Hepatocyte (in vitro differentiated cells): ENCODE measurements around the gene LSM6. TPM values are rescaled to one million over a fixed set of nuclear protein-coding genes. Genes with fewer than 3 reads are reported as not detected.
A peak's percentile ranks its signal among the peaks of the same experiment; 100 is the strongest.

ENCODE experiments used
- DNase-seq: peaks from one replicate; pipeline ENCODE4 v3.0.0-alpha.2; 2016; ENCODE audit warnings: low spot score
- H2AFZ ChIP-seq: fragments of 200-600 bp; sonication (generic); 2 replicates; pipeline ENCODE4 v1.6.0; 2016; ENCODE audit warnings: antibody characterized with exemption, mild to moderate bottlenecking
- H3K27ac ChIP-seq: fragments of 200-600 bp; sonication (generic); 2 replicates; pipeline ENCODE4 v1.5.1; 2016; ENCODE audit warnings: mild to moderate bottlenecking
- H3K27me3 ChIP-seq: fragments of 200-600 bp; sonication (generic); 2 replicates; pipeline ENCODE4 v1.6.1; 2016
- H3K36me3 ChIP-seq: fragments of 200-600 bp; sonication (generic); replicated peaks from 2 replicates; pipeline ENCODE4 v1.5.1; 2016; ENCODE audit warnings: low read depth; ENCODE audit not compliant: insufficient read depth
- H3K4me1 ChIP-seq: fragments of 200-600 bp; sonication (generic); 2 replicates; pipeline ENCODE4 v1.5.1; 2016; ENCODE audit warnings: mild to moderate bottlenecking, moderate library complexity; ENCODE audit not compliant: insufficient read depth
- H3K4me2 ChIP-seq: fragments of 200-600 bp; sonication (generic); 2 replicates; pipeline ENCODE4 v1.6.0; 2016
- H3K4me3 ChIP-seq: fragments of 200-600 bp; sonication (generic); 2 replicates; pipeline ENCODE4 v1.5.1; 2016; ENCODE audit warnings: mild to moderate bottlenecking
- H3K79me2 ChIP-seq: fragments of 200-600 bp; sonication (generic); 2 replicates; pipeline ENCODE4 v1.6.0; 2017; ENCODE audit warnings: mild to moderate bottlenecking
- H3K9me2 ChIP-seq: fragments of 200-600 bp; sonication (generic); replicated peaks from 2 replicates; pipeline ENCODE4 v1.6.0; 2017; ENCODE audit warnings: mild to moderate bottlenecking; ENCODE audit not compliant: insufficient read depth
- H3K9me3 ChIP-seq: fragments of 200-600 bp; sonication (generic); 2 replicates; pipeline ENCODE4 v1.5.1; 2016; ENCODE audit warnings: low read depth, mild to moderate bottlenecking
- H4K20me1 ChIP-seq: fragments of 200-600 bp; sonication (generic); 2 replicates; pipeline ENCODE4 v1.6.0; 2016; ENCODE audit warnings: mild to moderate bottlenecking; ENCODE audit not compliant: insufficient read depth, poor library complexity, severe bottlenecking
- EZH2 ChIP-seq: fragments of 200-600 bp; sonication (generic); IDR thresholded peaks from 2 replicates; pipeline ENCODE4 v1.6.1; 2016; ENCODE audit warnings: antibody characterized with exemption, mild to moderate bottlenecking, borderline replicate concordance
- EZH2phosphoT487 ChIP-seq: fragments of 200-600 bp; sonication (generic); IDR thresholded peaks from one replicate; pipeline ENCODE4 v1.6.1; 2018; ENCODE audit warnings: antibody characterized with exemption, mild to moderate bottlenecking, low read depth, moderate library complexity; ENCODE audit not compliant: unreplicated experiment, severe bottlenecking
- WGBS: methylation state at CpG from one replicate; pipeline ENCODE4 v1.1.6; 2016; ENCODE audit warnings: low lambda C conversion rate; ENCODE audit errors: missing lambda C conversion rate; 5-methylcytosine and 5-hydroxymethylcytosine counted together
- polyA plus RNA-seq: library from polyadenylated mRNA; unstranded; fragments of >200 nt; fragmentation: Nextera tagmentation; extraction: Ambion mirVana; gene quantifications from 2 replicates; pipeline ENCODE4 v1.2.1, GENCODE V29; 2016
- total RNA-seq: library from RNA; depleted of rRNA; stranded (reverse); fragments of >200 nt; gene quantifications from 2 replicates; pipeline ENCODE4 v1.2.3, GENCODE V29; 2014
- TF ChIP-seq, protein P1 (sequence below): fragments of 200-600 bp; sonication (generic); IDR thresholded peaks from 2 replicates; pipeline ENCODE4 v1.5.1; 2016; ENCODE audit warnings: antibody characterized with exemption, mild to moderate bottlenecking; ENCODE audit not compliant: poor library complexity

The LSM6 gene
- total and polyA plus RNA-seq, 2 experiments from 2014 or later, result 51.0 to 75.5 TPM

DNA sequence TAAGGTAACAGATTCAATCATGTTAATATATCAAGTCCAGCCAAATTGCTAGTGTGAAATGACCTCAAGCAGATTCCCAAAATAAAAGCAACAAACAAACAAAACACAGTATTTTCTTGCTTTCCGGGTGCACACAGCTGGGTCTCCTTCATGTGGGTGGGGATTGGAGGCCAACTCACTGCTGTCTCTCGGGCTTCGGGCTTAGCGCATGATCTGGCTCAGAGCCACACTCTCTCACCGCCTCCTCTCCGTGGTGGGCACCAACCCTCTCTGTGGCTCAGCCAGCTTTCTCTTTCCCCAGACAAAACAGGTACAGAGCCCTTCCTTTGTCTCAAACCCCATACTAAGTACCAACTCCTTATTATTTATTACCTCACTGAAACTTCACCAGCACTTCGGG, 35.9 kb downstream of the LSM6 start:
- no peak overlapping the region for H3K4me2 ChIP-seq
- no peak for DNase-seq
- no peaks in the 10 kb centered on the region for H3K9me3 ChIP-seq
- no peaks in the 10 kb centered on the region for H3K36me3 ChIP-seq
- no peaks in the 10 kb centered on the region for H3K79me2 ChIP-seq
- no peak overlapping the region for H3K4me3 ChIP-seq
- H3K9me2 ChIP-seq, result no peaks in the 10 kb centered on the region
- no peaks in the 10 kb centered on the region for H3K4me1 ChIP-seq
- no peaks in the 10 kb centered on the region for H4K20me1 ChIP-seq
- H3K27me3 ChIP-seq, result no peaks in the 10 kb centered on the region
- TF ChIP-seq, protein P1, sequence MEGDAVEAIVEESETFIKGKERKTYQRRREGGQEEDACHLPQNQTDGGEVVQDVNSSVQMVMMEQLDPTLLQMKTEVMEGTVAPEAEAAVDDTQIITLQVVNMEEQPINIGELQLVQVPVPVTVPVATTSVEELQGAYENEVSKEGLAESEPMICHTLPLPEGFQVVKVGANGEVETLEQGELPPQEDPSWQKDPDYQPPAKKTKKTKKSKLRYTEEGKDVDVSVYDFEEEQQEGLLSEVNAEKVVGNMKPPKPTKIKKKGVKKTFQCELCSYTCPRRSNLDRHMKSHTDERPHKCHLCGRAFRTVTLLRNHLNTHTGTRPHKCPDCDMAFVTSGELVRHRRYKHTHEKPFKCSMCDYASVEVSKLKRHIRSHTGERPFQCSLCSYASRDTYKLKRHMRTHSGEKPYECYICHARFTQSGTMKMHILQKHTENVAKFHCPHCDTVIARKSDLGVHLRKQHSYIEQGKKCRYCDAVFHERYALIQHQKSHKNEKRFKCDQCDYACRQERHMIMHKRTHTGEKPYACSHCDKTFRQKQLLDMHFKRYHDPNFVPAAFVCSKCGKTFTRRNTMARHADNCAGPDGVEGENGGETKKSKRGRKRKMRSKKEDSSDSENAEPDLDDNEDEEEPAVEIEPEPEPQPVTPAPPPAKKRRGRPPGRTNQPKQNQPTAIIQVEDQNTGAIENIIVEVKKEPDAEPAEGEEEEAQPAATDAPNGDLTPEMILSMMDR, result no peak
- TF ChIP-seq EZH2phosphoT487 (no peak), EZH2 (no peak)
- H3K27ac ChIP-seq, result no peak overlapping the region
- WGBS, result 86% methylated on average over 7 of the region's 7 CpGs
- H2AFZ ChIP-seq, result no peak overlapping the region

GRCh38 chr4:146212781-146213180, 37.3 kb downstream of the LSM6 start:
- Histone ChIP-seq H3K4me3 (no peak overlapping the region), H4K20me1 (no peaks in the 10 kb centered on the region), H3K9me2 (no peaks in the 10 kb centered on the region), H3K36me3 (no peaks in the 10 kb centered on the region), H3K4me2 (no peak overlapping the region), H3K27ac (no peak overlapping the region), H2AFZ (no peak overlapping the region), H3K9me3 (no peaks in the 10 kb centered on the region), H3K79me2 (no peaks in the 10 kb centered on the region), H3K27me3 (no peaks in the 10 kb centered on the region), H3K4me1 (no peaks in the 10 kb centered on the region)
- WGBS, result 94% methylated on average over 9 of the region's 9 CpGs
- no peak for TF ChIP-seq EZH2phosphoT487
- TF ChIP-seq, protein P1, result no peak
- TF ChIP-seq EZH2, result no peak
- DNase-seq, result no peak

GRCh38 chr4:146214238-146214637, 38.7 kb downstream of the LSM6 start, which contains the start of gene REELD1:
TSS of gene REELD1 (plus strand) at chr4:146214538. CDS start at chr4:146216953, 2,415 bp downstream.
- Histone ChIP-seq H3K9me3 (no peaks in the 10 kb centered on the region), H3K36me3 (no peaks in the 10 kb centered on the region), H2AFZ (no peak within 1 kb of the TSS), H4K20me1 (no peaks in the 10 kb centered on the region), H3K27me3 (no peaks in the 10 kb centered on the region), H3K4me2 (no peak within 1 kb of the TSS), H3K4me3 (no peak within 1 kb of the TSS), H3K27ac (no peak within 1 kb of the TSS), H3K79me2 (no peaks in the 10 kb centered on the region), H3K9me2 (no peaks in the 10 kb centered on the region), H3K4me1 (no peaks in the 10 kb centered on the region)
- DNase-seq, result no peak
- TF ChIP-seq, protein P1, result no peak
- no peak for TF ChIP-seq EZH2
- TF ChIP-seq EZH2phosphoT487, result no peak
- 92% methylated on average over 5 of the region's 5 CpGs for WGBS

DNA sequence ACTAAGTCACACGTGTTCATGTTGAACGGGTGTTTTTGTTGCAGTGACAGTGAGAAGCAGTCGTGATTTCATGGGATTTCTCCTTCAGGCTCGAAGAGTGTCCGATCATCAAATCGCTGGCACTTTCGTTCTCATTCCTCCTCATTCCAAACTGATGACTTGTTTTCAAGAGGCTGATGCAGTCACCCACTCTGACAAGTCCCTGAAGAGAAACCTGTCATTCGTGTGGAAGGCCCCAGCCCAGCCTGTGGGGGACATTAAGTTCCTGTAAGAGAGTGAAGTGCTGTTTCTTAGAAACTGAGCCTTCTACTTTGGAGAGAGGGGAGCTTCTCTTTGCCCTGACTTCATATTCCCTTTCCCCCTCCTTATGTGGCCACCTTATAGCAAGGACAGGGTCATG, 46.8 kb downstream of the LSM6 start:
- 76% methylated on average over 8 of the region's 8 CpGs for WGBS
- H3K36me3 ChIP-seq, result no peaks in the 10 kb centered on the region
- no peaks in the 10 kb centered on the region for H3K9me3 ChIP-seq
- DNase-seq, result no peak
- H4K20me1 ChIP-seq, result no peaks in the 10 kb centered on the region
- H3K27me3 ChIP-seq, result no peaks in the 10 kb centered on the region
- peak overlapping the region; percentile 37 for H3K4me2 ChIP-seq
- H3K4me1 ChIP-seq, result no peaks in the 10 kb centered on the region
- no peak overlapping the region for H3K4me3 ChIP-seq
- H3K79me2 ChIP-seq, result no peaks in the 10 kb centered on the region
- H2AFZ ChIP-seq, result peak overlapping the region; percentile 25
- TF ChIP-seq EZH2, result no peak
- no peak for TF ChIP-seq EZH2phosphoT487
- TF ChIP-seq, protein P1, result no peak
- H3K9me2 ChIP-seq, result no peaks in the 10 kb centered on the region
- H3K27ac ChIP-seq, result peak overlapping the region; percentile 27
